H1 (cell line): ENCODE data around the gene OSBPL3. TPM values are rescaled to one million over a fixed set of nuclear protein-coding genes. Genes with fewer than 3 reads are reported as not detected.

Experiments
- CTCF ChIA-PET: fragments of 300-600 bp; sonication (Branson Sonifier 250); formaldehyde crosslinking; loops from one replicate; lab custom pipeline; 2021; ENCODE audit not compliant: partially characterized antibody; lab: Charles Lee
- POLR2A ChIA-PET: fragments of 300-600 bp; sonication (Branson Sonifier 250); formaldehyde crosslinking; loops from one replicate; lab custom pipeline; 2021; ENCODE audit warnings: inconsistent platforms; ENCODE audit not compliant: partially characterized antibody; lab: Charles Lee
- DNase-seq, 2 experiments: peaks; one replicate each; pipeline versions ENCODE4 v3.0.0 to v3.0.0-alpha.2; 2010 to 2022; ENCODE audit warnings: low spot score in 2 of 2, low read depth in 1 of 2, mixed read lengths in 1 of 2
- FAIRE-seq: peaks from 2 replicates; lab custom pipeline; 2011; peaks lifted over from hg19 to GRCh38; lab: Jason Lieb, UNC
- H2AFZ ChIP-seq: 2 replicates; pipeline ENCODE4 v1.8.1; 2012; ENCODE audit warnings: low read length, inconsistent platforms
- H2AK5ac ChIP-seq: 2 replicates; pipeline ENCODE4 v1.6.1; 2013; ENCODE audit warnings: low read depth, low read length
- H2BK120ac ChIP-seq: replicated peaks from 2 replicates; pipeline ENCODE3; 2013; ENCODE audit warnings: low read depth, low read length, inconsistent platforms
- H2BK12ac ChIP-seq: 2 replicates; pipeline ENCODE4 v1.6.1; 2013; ENCODE audit warnings: low read depth, low read length
- H2BK15ac ChIP-seq: 2 replicates; pipeline ENCODE4 v1.6.1; 2013; ENCODE audit warnings: low read length
- H2BK20ac ChIP-seq: 2 replicates; pipeline ENCODE4 v1.6.1; 2013; ENCODE audit warnings: low read length
- H2BK5ac ChIP-seq: 2 replicates; pipeline ENCODE4 v1.6.1; 2013; ENCODE audit warnings: low read depth, low read length
- H3K14ac ChIP-seq: 2 replicates; pipeline ENCODE4 v1.6.1; 2013; ENCODE audit warnings: inconsistent platforms; ENCODE audit not compliant: insufficient read length
- H3K18ac ChIP-seq: 2 replicates; pipeline ENCODE4 v1.6.1; 2013; ENCODE audit warnings: low read length; ENCODE audit errors: extremely low read depth
- H3K23ac ChIP-seq: 2 replicates; pipeline ENCODE4 v1.6.1; 2013; ENCODE audit warnings: inconsistent platforms; ENCODE audit not compliant: insufficient read length
- H3K23me2 ChIP-seq: 2 replicates; pipeline ENCODE4 v1.6.1; 2013; ENCODE audit warnings: low read depth, low read length
- H3K27ac ChIP-seq: 2 replicates; pipeline ENCODE4 v1.6.1; 2011; ENCODE audit warnings: low read depth, low read length, inconsistent platforms
- H3K27me3 ChIP-seq, 4 experiments: replicated peaks in 1 of 4; 1 replicate in 1 of 4; 2 replicates in 3 of 4; pipeline versions ENCODE4 v1.6.1 to v1.8.1; 2011 to 2013; ENCODE audit warnings: low read length in 3 of 4, mild to moderate bottlenecking in 3 of 4, inconsistent platforms in 2 of 4, mixed read lengths in 2 of 4, moderate library complexity in 1 of 4; ENCODE audit not compliant: control insufficient read depth in 3 of 4, insufficient read depth in 3 of 4; ENCODE audit errors: extremely low read depth in 1 of 4
- H3K36me3 ChIP-seq, 4 experiments: 2 replicates each; pipeline versions ENCODE4 v1.6.1 to v1.8.1; 2011 to 2013; ENCODE audit warnings: mild to moderate bottlenecking in 4 of 4, low read length in 3 of 4, moderate library complexity in 2 of 4, control low read depth in 1 of 4, inconsistent platforms in 1 of 4; ENCODE audit not compliant: insufficient read depth in 4 of 4, control insufficient read depth in 2 of 4
- H3K4ac ChIP-seq: replicated peaks from 2 replicates; pipeline ENCODE3; 2013; ENCODE audit warnings: low read length, low read depth, mixed read lengths, inconsistent platforms; ENCODE audit not compliant: insufficient read length
- H3K4me1 ChIP-seq, 4 experiments: replicated peaks in 1 of 4; 1 replicate in 1 of 4; 2 replicates in 3 of 4; pipeline versions ENCODE4 v1.6.1 to v1.8.1; 2011 to 2013; ENCODE audit warnings: low read length in 3 of 4, inconsistent platforms in 2 of 4, mixed read lengths in 1 of 4; ENCODE audit not compliant: insufficient read depth in 4 of 4, control insufficient read depth in 3 of 4
- H3K4me2 ChIP-seq, 2 experiments: 2 replicates each; pipeline versions ENCODE4 v1.6.1 to v1.8.1; 2011 to 2013; ENCODE audit warnings: low read depth in 2 of 2, low read length in 2 of 2, control low read depth in 1 of 2, inconsistent platforms in 1 of 2, mild to moderate bottlenecking in 1 of 2; ENCODE audit not compliant: insufficient read depth in 1 of 2
- H3K4me3 ChIP-seq, 4 experiments: fragments of 200-600, 300-600 bp in 1 of 4; sonication (generic), shearing (Covaris generic), sonication (Bioruptor Twin) in 1 of 4; 2 replicates each; pipeline versions ENCODE4 v1.5.1 to v1.8.1; 2011 to 2016; ENCODE audit warnings: low read length in 4 of 4, low read depth in 3 of 4, control low read depth in 2 of 4, inconsistent platforms in 2 of 4, mild to moderate bottlenecking in 2 of 4, mixed read lengths in 1 of 4, moderate library complexity in 1 of 4; ENCODE audit not compliant: insufficient read depth in 2 of 4; ENCODE audit errors: extremely low read depth in 1 of 4
- H3K56ac ChIP-seq: replicated peaks from 2 replicates; pipeline ENCODE3; 2013; ENCODE audit warnings: low read depth, mild to moderate bottlenecking, mixed read lengths, low read length, inconsistent platforms; ENCODE audit not compliant: insufficient read length
- H3K79me1 ChIP-seq: 2 replicates; pipeline ENCODE4 v1.6.1; 2013; ENCODE audit warnings: low read depth, low read length, control low read depth
- H3K79me2 ChIP-seq, 2 experiments: 2 replicates each; pipeline versions ENCODE4 v1.6.1 to v1.8.1; 2012 to 2013; ENCODE audit warnings: low read length in 2 of 2, mild to moderate bottlenecking in 2 of 2, inconsistent platforms in 1 of 2; ENCODE audit not compliant: insufficient read depth in 2 of 2, control insufficient read depth in 1 of 2
- H3K9ac ChIP-seq, 4 experiments: replicated peaks in 1 of 4; 1 replicate in 1 of 4; 2 replicates in 3 of 4; pipeline versions ENCODE4 v1.6.1 to v1.8.1; 2011 to 2013; ENCODE audit warnings: low read depth in 3 of 4, low read length in 3 of 4, control low read depth in 2 of 4, mild to moderate bottlenecking in 2 of 4, moderate library complexity in 2 of 4, inconsistent platforms in 1 of 4; ENCODE audit errors: extremely low read depth in 1 of 4
- H3K9me3 ChIP-seq, 2 experiments: 2 replicates each; pipeline versions ENCODE4 v1.6.1 to v1.8.1; 2012 to 2013; ENCODE audit warnings: mild to moderate bottlenecking in 2 of 2, moderate library complexity in 2 of 2, control low read depth in 1 of 2, inconsistent platforms in 1 of 2, low read depth in 1 of 2, low read length in 1 of 2, mixed read lengths in 1 of 2; ENCODE audit not compliant: insufficient read depth in 2 of 2
- H4K20me1 ChIP-seq, 2 experiments: replicated peaks in 1 of 2; 2 replicates each; pipeline versions ENCODE3 to v1.8.1; 2011 to 2013; ENCODE audit warnings: inconsistent platforms in 2 of 2, low read length in 2 of 2, mild to moderate bottlenecking in 1 of 2; ENCODE audit not compliant: insufficient read depth in 2 of 2, control insufficient read depth in 1 of 2
- H4K5ac ChIP-seq: 2 replicates; pipeline ENCODE4 v1.6.1; 2013; ENCODE audit warnings: low read length, low read depth, mixed read lengths, inconsistent platforms; ENCODE audit not compliant: insufficient read length
- H4K8ac ChIP-seq: 2 replicates; pipeline ENCODE4 v1.8.0; 2013; ENCODE audit warnings: mild to moderate bottlenecking, moderate library complexity, low read length, inconsistent platforms; ENCODE audit not compliant: insufficient read depth; ENCODE audit errors: extremely low read depth
- H4K91ac ChIP-seq: replicated peaks from 2 replicates; pipeline ENCODE3; 2013; ENCODE audit warnings: low read length, mixed read lengths, inconsistent platforms; ENCODE audit not compliant: insufficient read length
- BCL11A ChIP-seq, 2 experiments: IDR thresholded peaks; one replicate each; pipeline ENCODE4 v1.6.1; 2011; ENCODE audit warnings: low read depth in 2 of 2, low read length in 2 of 2, mild to moderate bottlenecking in 2 of 2
- CBX5 ChIP-seq: fragments of 300-800, 300-1000 bp; sonication (generic); IDR thresholded peaks from 2 replicates; pipeline ENCODE4 v1.7.1; 2016; ENCODE audit warnings: antibody characterized with exemption, low read length, low read depth
- CBX8 ChIP-seq: fragments of 300-800, 300-1000 bp; sonication (generic); IDR thresholded peaks from 2 replicates; pipeline ENCODE4 v1.7.1; 2016; ENCODE audit warnings: low read depth, low read length, borderline replicate concordance
- CHD2 ChIP-seq: IDR thresholded peaks from 2 replicates; pipeline ENCODE4 v1.6.1; 2012; ENCODE audit warnings: low read length, improper control_type of control experiment
- EP300 ChIP-seq, 2 experiments: IDR thresholded peaks; 1 replicate in 1 of 2; 2 replicates in 1 of 2; pipeline ENCODE4 v1.6.1; 2011 to 2012; ENCODE audit warnings: low read depth in 2 of 2, low read length in 2 of 2, mild to moderate bottlenecking in 2 of 2, borderline replicate concordance in 1 of 2, inconsistent platforms in 1 of 2, moderate library complexity in 1 of 2
- FOSL1 ChIP-seq: IDR thresholded peaks from 2 replicates; pipeline ENCODE4 v1.6.1; 2011; ENCODE audit warnings: mild to moderate bottlenecking, low read depth, low read length, moderate library complexity; ENCODE audit not compliant: insufficient read depth
- GTF2F1 ChIP-seq: IDR thresholded peaks from 2 replicates; pipeline ENCODE4 v1.6.1; 2012; ENCODE audit warnings: low read depth, low read length, improper control_type of control experiment, borderline replicate concordance
- KDM4A ChIP-seq: IDR thresholded peaks from one replicate; pipeline ENCODE4 v1.7.1; 2012; ENCODE audit warnings: low read depth, mild to moderate bottlenecking, moderate library complexity, low read length, inconsistent platforms; ENCODE audit not compliant: severe bottlenecking
- PHF8 ChIP-seq: fragments of 200-600 bp; sonication (generic); conservative IDR thresholded peaks from 2 replicates; pipeline ENCODE4 v1.7.1; 2012; ENCODE audit warnings: low read depth, mild to moderate bottlenecking, inconsistent platforms, low read length, moderate library complexity
- RBBP5 ChIP-seq: IDR thresholded peaks from 2 replicates; pipeline ENCODE4 v1.7.1; 2012; ENCODE audit warnings: low read depth, mild to moderate bottlenecking, inconsistent platforms, low read length, moderate library complexity, borderline replicate concordance
- RNF2 ChIP-seq: fragments of 200-900, 300-1000 bp; sonication (generic); IDR thresholded peaks from 2 replicates; pipeline ENCODE4 v1.7.1; 2016; ENCODE audit warnings: borderline replicate concordance, low read depth, mild to moderate bottlenecking, antibody characterized with exemption, low read length; ENCODE audit not compliant: poor library complexity, severe bottlenecking; ENCODE audit errors: missing control alignments
- RXRA ChIP-seq: IDR thresholded peaks from 2 replicates; pipeline ENCODE4 v1.6.1; 2011; ENCODE audit warnings: low read depth, mild to moderate bottlenecking, low read length, moderate library complexity; ENCODE audit not compliant: insufficient read depth
- TCF12 ChIP-seq: IDR thresholded peaks from 2 replicates; pipeline ENCODE4 v1.6.1; 2011; ENCODE audit warnings: low read depth, mild to moderate bottlenecking, low read length
- TEAD4 ChIP-seq: IDR thresholded peaks from 2 replicates; pipeline ENCODE4 v1.6.1; 2012; ENCODE audit warnings: low read depth, low read length, inconsistent platforms, mixed read lengths
- WGBS, 2 experiments: shearing (Covaris generic) in 1 of 2; methylation state at CpG; one replicate each; pipeline versions ENCODE4 v1.1.6 to v1.1.7; 2013 to 2015; ENCODE audit warnings: low lambda C conversion rate in 2 of 2, mixed read lengths in 2 of 2, inconsistent platforms in 1 of 2, low coverage in 1 of 2, missing lambda C conversion rate in 1 of 2; ENCODE audit not compliant: insufficient replicate concordance in 2 of 2, insufficient coverage in 1 of 2, insufficient read length in 1 of 2; ENCODE audit errors: extremely low coverage in 1 of 2, missing lambda C conversion rate in 1 of 2; 5-methylcytosine and 5-hydroxymethylcytosine counted together
- polyA plus RNA-seq, 7 experiments: library from polyadenylated mRNA; depleted of rRNA in 3 of 7; stranded (reverse) in 5 of 7; unstranded in 2 of 7; fragments of >200 nt in 5 of 7; fragments of 200-250 nt in 2 of 7; gene quantifications; 1 replicate in 5 of 7; 2 replicates in 1 of 7; 4 replicates in 1 of 7; pipeline versions ENCODE4 v1.2.1 to v1.2.3, GENCODE V29; 2011 to 2013; ENCODE audit warnings: missing spikeins in 2 of 7, mixed read lengths in 2 of 7
- total RNA-seq: library from RNA; stranded (reverse); fragmentation: NEBNext Ultra II Directional; extraction: Animal tissue kit (Norgen Biotek cat#: 25700); gene quantifications from 2 replicates; pipeline ENCODE4 v1.2.1, GENCODE V29; 2021

The OSBPL3 gene
- total and polyA plus RNA-seq, 2 of the 8 experiments (the other 6 are each of a cell fraction or from before 2014, with no cell fraction given), result 2.8 to 13.9 TPM

- H4K91ac ChIP-seq, result no peak overlapping the region
- no peak overlapping the region for H3K4me3 ChIP-seq
- no peak overlapping the region for H4K8ac ChIP-seq
- H3K27me3 ChIP-seq, result no peaks in the 10 kb centered on the region
- H3K27ac ChIP-seq, result no peak overlapping the region
- H3K56ac ChIP-seq, result no peak overlapping the region
- no peak overlapping the region for H2AK5ac ChIP-seq
- 90% methylated on average over 4 of the region's 5 CpGs; no CpG with 5 or more reads in 1 of the 2 experiments for WGBS, 2 experiments
- ChIA-PET POLR2A (interaction anchor here (0.9 kb wide), 1 partner anchor 329 kb away, joined by 3 read pairs; no protein-coding TSS in a partner anchor), CTCF (interaction anchor here (1.0 to 2.0 kb wide), 2 partner anchors 11 to 28 kb away, joined by 4 to 10 read pairs; no protein-coding TSS in a partner anchor)
- no peaks in the 10 kb centered on the region for H4K20me1 ChIP-seq
- no peak overlapping the region for H3K14ac ChIP-seq
- H4K5ac ChIP-seq, result no peak overlapping the region
- no peaks in the 10 kb centered on the region for H3K23me2 ChIP-seq
- no peak overlapping the region for H2BK20ac ChIP-seq
- H3K79me2 ChIP-seq, result no peaks in the 10 kb centered on the region
- no peaks in the 10 kb centered on the region for H3K79me1 ChIP-seq
- no peak overlapping the region for H2AFZ ChIP-seq
- H3K18ac ChIP-seq, result no peak overlapping the region
- peaks cover 12 to 14% of the 10 kb centered on the region in 2 experiments for H3K9me3 ChIP-seq
- no peak for DNase-seq
- H3K4me2 ChIP-seq, result no peak overlapping the region
- no peak overlapping the region for H2BK120ac ChIP-seq
- H2BK5ac ChIP-seq, result no peak overlapping the region
- H3K4ac ChIP-seq, result no peak overlapping the region
- H3K36me3 ChIP-seq, result no peaks in the 10 kb centered on the region
- H3K4me1 ChIP-seq, result no peaks in the 10 kb centered on the region
- no peak overlapping the region for H2BK12ac ChIP-seq
- H3K9ac ChIP-seq, result no peak overlapping the region
- FAIRE-seq, result no peak
- H2BK15ac ChIP-seq, result no peak overlapping the region
- H3K23ac ChIP-seq, result no peak overlapping the region
- TF ChIP-seq RXRA (no peak), TEAD4 (no peak), TCF12 (no peak), EP300 (IDR thresholded peaks at IDR 0.05; ENCODE audit: borderline replicate concordance in 1 of 2, low read depth in 2 of 2, low read length in 2 of 2) (no peak), RNF2 (no peak), PHF8 (no peak), CBX8 (no peak), CHD2 (no peak), BCL11A (IDR thresholded peaks at IDR 0.05; ENCODE audit: low read depth in 2 of 2, low read length in 2 of 2) (no peak), KDM4A (no peak), RBBP5 (no peak), CBX5 (no peak), FOSL1 (no peak), GTF2F1 (no peak)
Measured at GRCh38 chr7:24784277-24784676, 195.7 kb downstream of the OSBPL3 start.
